HEK293T (cell line): Measurements from ENCODE around the gene TMEM218.

ENCODE experiments used
- CTCF ChIA-PET: fragments of 350-600 bp; formaldehyde crosslinking; extraction: SDS; loops from one replicate; lab custom pipeline; 2021; ENCODE audit warnings: antibody characterized with exemption, inconsistent platforms; lab: Yijun Ruan, JAX
- POLR2A ChIA-PET: fragments of 350-600 bp; formaldehyde crosslinking; extraction: SDS; loops from one replicate; lab custom pipeline; 2020; ENCODE audit warnings: antibody characterized with exemption, inconsistent platforms; lab: Yijun Ruan, JAX
- DNase-seq: peaks from one replicate; pipeline ENCODE4 v3.0.0; 2012; ENCODE audit warnings: mixed read lengths; ENCODE audit errors: extremely low spot score
- ARNT ChIP-seq: fragments of 450-650 bp; IDR thresholded peaks from 2 replicates; pipeline ENCODE4 v1.6.1; 2017; ENCODE audit warnings: mild to moderate bottlenecking
- BHLHE40 ChIP-seq: fragments of 450-650 bp; IDR thresholded peaks from 2 replicates; pipeline ENCODE4 v1.6.1; 2016; ENCODE audit warnings: mild to moderate bottlenecking, moderate library complexity, borderline replicate concordance
- CTBP1 ChIP-seq: fragments of 450-650 bp; IDR thresholded peaks from 2 replicates; pipeline ENCODE4 v1.6.1; 2016; ENCODE audit warnings: borderline replicate concordance
- ELF4 ChIP-seq: fragments of 450-650 bp; IDR thresholded peaks from 2 replicates; pipeline ENCODE4 v1.6.1; 2017; ENCODE audit warnings: antibody characterized with exemption
- FOXA1 ChIP-seq: fragments of 450-650 bp; IDR thresholded peaks from 2 replicates; pipeline ENCODE4 v1.6.1; 2016; ENCODE audit warnings: mild to moderate bottlenecking
- FOXK2 ChIP-seq: fragments of 450-650 bp; IDR thresholded peaks from 2 replicates; pipeline ENCODE4 v1.6.1; 2016; ENCODE audit warnings: mild to moderate bottlenecking
- FOXM1 ChIP-seq: fragments of 450-650 bp; IDR thresholded peaks from 2 replicates; pipeline ENCODE4 v1.6.1; 2017; ENCODE audit warnings: mild to moderate bottlenecking, borderline replicate concordance
- HDGF ChIP-seq: fragments of 450-650 bp; IDR thresholded peaks from 2 replicates; pipeline ENCODE4 v1.6.1; 2017; ENCODE audit warnings: antibody characterized with exemption, borderline replicate concordance
- L3MBTL2 ChIP-seq: fragments of 450-650 bp; conservative IDR thresholded peaks from 2 replicates; pipeline ENCODE4 v1.6.1; 2016; ENCODE audit warnings: mild to moderate bottlenecking
- LEF1 ChIP-seq: fragments of 450-650 bp; IDR thresholded peaks from 2 replicates; pipeline ENCODE4 v1.6.1; 2017; ENCODE audit warnings: mild to moderate bottlenecking, borderline replicate concordance
- NFRKB ChIP-seq: fragments of 450-650 bp; IDR thresholded peaks from 2 replicates; pipeline ENCODE4 v1.6.1; 2016; ENCODE audit warnings: mild to moderate bottlenecking, moderate library complexity
- PKNOX1 ChIP-seq: fragments of 450-650 bp; IDR thresholded peaks from 2 replicates; pipeline ENCODE4 v1.6.1; 2016
- SP1 ChIP-seq: fragments of 450-650 bp; IDR thresholded peaks from 2 replicates; pipeline ENCODE4 v1.6.1; 2017
- SUZ12 ChIP-seq: fragments of 450-650 bp; IDR thresholded peaks from 2 replicates; pipeline ENCODE4 v1.6.1; 2016; ENCODE audit warnings: mild to moderate bottlenecking
- TARDBP ChIP-seq: fragments of 450-650 bp; IDR thresholded peaks from 2 replicates; pipeline ENCODE4 v1.6.1; 2016
- ZNF384 ChIP-seq: fragments of 450-650 bp; IDR thresholded peaks from 2 replicates; pipeline ENCODE4 v1.6.1; 2016

The TMEM218 gene

GRCh38 chr11:125079151-125079877, 32.1 kb downstream of the TMEM218 start:
- DNase-seq, result no peak
- POLR2A ChIA-PET, result no interaction called here
- CTCF ChIA-PET, result no interaction called here
- TF ChIP-seq ARNT, result no peak
- no peak for TF ChIP-seq SP1
- no peak for TF ChIP-seq ELF4
- TF ChIP-seq LEF1, result no peak
- no peak for TF ChIP-seq FOXK2

GRCh38 chr11:125078516-125079140, 32.8 kb downstream of the TMEM218 start:
- no peak for DNase-seq
- ChIA-PET CTCF (interaction anchor here (0.6 to 1.1 kb wide), 2 partner anchors 268 to 1721 kb away, joined by 3 to 6 read pairs; no protein-coding TSS in a partner anchor), POLR2A (no interaction called here)
- TF ChIP-seq TARDBP (no peak), ELF4 (no peak), ZNF384 (no peak), LEF1 (no peak)

GRCh38 chr11:125078016-125078415, 33.4 kb downstream of the TMEM218 start:
- no peak for DNase-seq
- POLR2A ChIA-PET, result no interaction called here
- CTCF ChIA-PET, result interaction anchor here (0.6 to 1.1 kb wide), 2 partner anchors 268 to 1721 kb away, joined by 3 to 6 read pairs; no protein-coding TSS in a partner anchor
- no peak for TF ChIP-seq BHLHE40
- no peak for TF ChIP-seq NFRKB
- no peak for TF ChIP-seq LEF1
- TF ChIP-seq TARDBP, result no peak
- TF ChIP-seq FOXA1, result no peak
- no peak for TF ChIP-seq ELF4
- no peak for TF ChIP-seq PKNOX1
- TF ChIP-seq HDGF, result no peak
- TF ChIP-seq FOXK2, result no peak
- no peak for TF ChIP-seq L3MBTL2
- no peak for TF ChIP-seq ZNF384
- no peak for TF ChIP-seq CTBP1
- no peak for TF ChIP-seq SP1
- no peak for TF ChIP-seq SUZ12
- TF ChIP-seq ARNT, result no peak
- TF ChIP-seq FOXM1, result no peak

- ChIA-PET POLR2A (no interaction called here), CTCF (no interaction called here)
- DNase-seq, result no peak
- TF ChIP-seq FOXA1 (no peak), TARDBP (no peak), PKNOX1 (no peak), ARNT (no peak), FOXK2 (no peak), BHLHE40 (no peak), SUZ12 (no peak), ELF4 (no peak), LEF1 (no peak), L3MBTL2 (no peak), NFRKB (no peak), ZNF384 (no peak), SP1 (no peak), FOXM1 (no peak), HDGF (no peak), CTBP1 (no peak)
Observed at GRCh38 chr11:125076378-125076945, 35.0 kb downstream of the TMEM218 start.

- POLR2A ChIA-PET, result no interaction called here
- no peak for TF ChIP-seq PKNOX1
- TF ChIP-seq L3MBTL2, result no peak
- no peak for TF ChIP-seq FOXK2
- no peak for TF ChIP-seq ELF4
- TF ChIP-seq SP1, result no peak
- TF ChIP-seq ZNF384, result no peak
- TF ChIP-seq CTBP1, result no peak
- TF ChIP-seq SUZ12, result no peak
- no peak for TF ChIP-seq ARNT
- no peak for TF ChIP-seq LEF1
- no peak for TF ChIP-seq BHLHE40
- TF ChIP-seq FOXM1, result no peak
- no peak for TF ChIP-seq NFRKB
Observed at GRCh38 chr11:125075900-125076317, 35.5 kb downstream of the TMEM218 start.

GRCh38 chr11:125075242-125075625, 36.2 kb downstream of the TMEM218 start:
- CTCF ChIA-PET, result no interaction called here

More at GRCh38 chr11:125075900-125076317, 35.5 kb downstream of the TMEM218 start:
- no peak for DNase-seq
- CTCF ChIA-PET, result no interaction called here

More at GRCh38 chr11:125075242-125075625, 36.2 kb downstream of the TMEM218 start:
- POLR2A ChIA-PET, result no interaction called here
- no peak for DNase-seq
- TF ChIP-seq PKNOX1, result no peak
- no peak for TF ChIP-seq BHLHE40
- no peak for TF ChIP-seq TARDBP
- TF ChIP-seq FOXK2, result no peak
- no peak for TF ChIP-seq NFRKB
- no peak for TF ChIP-seq L3MBTL2
- TF ChIP-seq ZNF384, result no peak
